Hypothalamus (tissue), 51 donors: Measurements from ENCODE around the gene WIPF2.

Source experiments
- DNase-seq, 51 donors: peaks; one replicate each; lab custom pipeline; 2025; lab: John Stamatoyannopoulos, UW

WIPF2 gene

DNA sequence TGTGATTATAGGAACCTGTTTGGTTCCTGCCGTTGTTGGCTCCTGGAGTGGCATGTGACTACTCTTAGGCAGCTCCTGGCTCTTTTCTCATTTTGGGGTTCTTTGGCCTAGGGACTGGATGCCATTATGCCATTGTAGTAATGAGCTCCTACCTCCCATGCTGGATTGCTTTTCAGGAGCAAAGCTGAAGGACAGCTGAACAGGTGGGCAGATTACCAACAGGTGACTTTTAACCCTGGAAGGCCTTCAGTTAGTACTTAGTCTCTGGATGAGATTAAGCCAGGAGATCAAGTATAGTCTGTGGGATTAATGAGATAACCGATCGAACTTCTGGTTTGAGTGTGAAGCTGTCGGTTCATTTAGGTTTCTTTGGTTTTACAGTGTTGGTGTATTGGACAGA is 25.2 kb downstream of the WIPF2 start:
- DNase-seq = no peak

DNA sequence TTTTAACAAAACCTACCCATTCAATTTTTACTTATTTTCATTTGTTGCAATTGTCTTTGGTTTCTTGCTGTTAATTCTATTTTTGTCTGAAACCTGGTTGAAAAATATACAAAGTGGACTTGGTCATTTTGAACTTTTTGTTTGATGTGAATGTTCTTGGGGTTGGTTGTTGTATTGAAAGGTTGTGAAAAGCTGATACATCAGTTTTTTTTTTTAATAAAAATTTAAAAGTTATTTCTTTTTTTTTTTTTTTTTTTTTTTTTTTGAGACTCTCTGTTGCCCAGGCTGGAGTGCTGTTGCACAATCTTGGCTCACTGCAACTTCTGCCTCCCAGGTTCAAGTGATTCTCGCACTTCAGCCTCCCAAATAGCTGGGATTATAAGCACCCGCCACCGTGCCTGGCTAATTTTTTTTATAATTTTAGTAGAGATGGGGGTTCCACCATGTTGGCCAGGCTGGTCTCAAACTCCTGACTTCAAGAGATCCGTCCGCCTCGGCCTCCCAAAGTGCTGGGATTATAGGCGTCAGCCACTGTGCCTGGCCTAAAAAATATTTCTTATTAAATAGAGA is 28.9 kb downstream of the WIPF2 start:
- no peak for DNase-seq

- no peak for DNase-seq
Observed at GRCh38 chr17:40248507-40248906, 29.4 kb downstream of the WIPF2 start.

GRCh38 chr17:40251576-40251975 is 32.5 kb downstream of the WIPF2 start:
- DNase-seq = no peak

- no peak for DNase-seq
Observed at GRCh38 chr17:40253565-40253964, 34.5 kb downstream of the WIPF2 start.

GRCh38 chr17:40259505-40259904 is 40.4 kb downstream of the WIPF2 start:
- no peak for DNase-seq

- DNase-seq = no peak
Observed at GRCh38 chr17:40260528-40260927, 41.4 kb downstream of the WIPF2 start.

DNA sequence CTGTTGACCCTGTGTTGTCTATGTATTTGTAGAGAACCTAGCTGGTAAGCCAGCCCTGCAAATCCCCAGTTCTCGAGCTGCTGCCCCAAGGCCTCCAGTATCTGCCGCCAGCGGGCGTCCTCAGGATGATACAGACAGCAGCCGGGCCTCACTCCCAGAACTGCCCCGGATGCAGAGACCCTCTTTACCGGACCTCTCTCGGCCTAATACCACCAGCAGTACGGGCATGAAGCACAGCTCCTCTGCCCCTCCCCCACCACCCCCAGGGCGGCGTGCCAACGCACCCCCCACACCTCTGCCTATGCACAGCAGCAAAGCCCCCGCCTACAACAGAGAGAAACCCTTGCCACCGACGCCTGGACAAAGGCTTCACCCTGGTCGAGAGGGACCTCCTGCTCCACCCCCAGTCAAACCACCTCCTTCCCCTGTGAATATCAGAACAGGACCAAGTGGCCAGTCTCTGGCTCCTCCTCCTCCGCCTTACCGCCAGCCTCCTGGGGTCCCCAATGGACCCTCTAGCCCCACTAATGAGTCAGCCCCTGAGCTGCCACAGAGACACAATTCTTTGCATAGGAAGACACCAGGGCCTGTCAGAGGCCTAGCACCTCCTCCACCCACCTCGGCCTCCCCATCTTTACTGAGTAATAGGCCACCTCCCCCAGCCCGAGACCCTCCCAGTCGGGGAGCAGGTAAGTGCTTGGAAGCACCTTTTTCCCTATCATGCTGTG is 45.5 kb downstream of the WIPF2 start:
- no peak for DNase-seq

GRCh38 chr17:40265337-40265736 is 46.2 kb downstream of the WIPF2 start:
- no peak for DNase-seq

DNA sequence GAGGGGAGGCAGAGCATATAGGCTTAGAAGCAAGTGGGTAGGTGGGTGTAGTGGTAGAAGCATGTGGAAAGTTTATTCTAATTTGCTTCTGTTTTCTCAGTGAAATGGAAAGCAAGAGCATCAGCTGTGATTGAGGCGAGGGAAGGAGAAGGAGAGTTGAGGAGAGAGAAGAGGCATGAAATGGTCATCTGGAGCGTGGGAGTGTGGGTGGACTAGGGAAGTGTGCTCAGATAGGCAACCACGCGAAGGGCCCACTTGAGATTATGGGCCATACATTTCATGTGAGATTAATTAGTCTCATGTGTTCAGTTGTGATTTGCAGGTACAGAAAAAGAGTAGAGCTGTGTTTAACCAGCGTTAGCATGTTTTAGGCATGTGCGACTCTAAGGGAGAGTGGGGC is 47.8 kb downstream of the WIPF2 start:
- no peak for DNase-seq

GRCh38 chr17:40268141-40268712 is 49.1 kb downstream of the WIPF2 start:
- no peak for DNase-seq

DNA sequence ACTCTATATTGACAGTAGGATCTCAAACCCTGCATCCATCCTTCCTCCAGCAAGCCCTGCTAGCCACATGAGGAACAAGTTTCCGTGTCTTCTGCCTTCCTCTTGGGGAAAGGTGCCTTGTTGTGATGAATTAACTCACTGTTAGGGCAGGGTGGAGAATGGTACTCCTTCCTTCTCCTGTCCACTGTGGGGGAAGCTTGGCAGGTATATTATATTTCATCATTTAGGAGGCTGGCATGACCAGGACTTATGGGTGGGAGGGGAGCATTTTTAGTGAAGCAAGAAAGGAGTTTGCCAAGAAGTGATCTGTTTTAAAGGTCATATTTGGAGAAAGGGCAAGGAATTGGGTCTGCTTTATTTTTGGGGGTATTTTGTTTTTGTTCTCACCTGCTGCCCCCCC is 59.3 kb downstream of the WIPF2 start:
- DNase-seq = no peak

- DNase-seq = no peak
Observed at GRCh38 chr17:40279402-40279801, 60.3 kb downstream of the WIPF2 start.

DNA sequence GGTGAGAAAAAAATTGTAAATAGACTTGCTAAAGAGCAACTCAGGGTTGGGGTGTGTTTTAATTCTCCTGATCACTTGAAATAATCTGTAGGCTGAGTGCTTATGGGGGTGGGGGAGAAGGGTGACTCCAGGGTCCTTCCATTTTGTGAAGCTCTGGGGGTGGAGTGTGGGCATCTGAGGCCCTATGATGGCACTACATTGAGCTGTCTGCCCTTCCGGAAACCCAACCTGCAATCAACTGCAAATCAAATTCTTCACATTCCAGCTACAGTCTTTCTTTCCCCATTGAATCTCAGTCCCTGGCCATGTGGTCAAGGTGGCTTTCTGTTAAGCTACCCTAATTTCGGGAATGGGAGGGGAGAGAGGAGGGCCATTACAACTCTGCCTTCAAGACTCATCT is 62.6 kb downstream of the WIPF2 start:
- DNase-seq = no peak

DNA sequence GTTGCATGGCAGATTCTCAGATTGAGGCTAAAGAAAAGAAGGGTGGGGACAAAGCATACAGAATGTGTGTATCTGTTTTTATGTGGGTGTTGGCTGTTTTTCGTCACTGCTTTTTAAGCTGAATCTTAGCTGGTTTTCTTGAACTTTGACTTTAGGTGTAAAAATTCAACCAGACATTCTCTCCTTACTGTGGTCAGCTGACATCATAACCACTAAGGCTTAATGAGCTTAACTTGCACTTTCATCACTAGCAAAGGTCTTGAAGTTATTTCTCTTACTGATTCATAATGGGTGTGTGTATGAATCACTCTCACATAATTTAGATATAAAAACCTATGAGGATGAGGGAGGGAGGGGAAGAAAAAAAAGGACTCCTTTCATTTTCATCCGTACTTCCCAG is 64.6 kb downstream of the WIPF2 start:
- no peak for DNase-seq

DNA sequence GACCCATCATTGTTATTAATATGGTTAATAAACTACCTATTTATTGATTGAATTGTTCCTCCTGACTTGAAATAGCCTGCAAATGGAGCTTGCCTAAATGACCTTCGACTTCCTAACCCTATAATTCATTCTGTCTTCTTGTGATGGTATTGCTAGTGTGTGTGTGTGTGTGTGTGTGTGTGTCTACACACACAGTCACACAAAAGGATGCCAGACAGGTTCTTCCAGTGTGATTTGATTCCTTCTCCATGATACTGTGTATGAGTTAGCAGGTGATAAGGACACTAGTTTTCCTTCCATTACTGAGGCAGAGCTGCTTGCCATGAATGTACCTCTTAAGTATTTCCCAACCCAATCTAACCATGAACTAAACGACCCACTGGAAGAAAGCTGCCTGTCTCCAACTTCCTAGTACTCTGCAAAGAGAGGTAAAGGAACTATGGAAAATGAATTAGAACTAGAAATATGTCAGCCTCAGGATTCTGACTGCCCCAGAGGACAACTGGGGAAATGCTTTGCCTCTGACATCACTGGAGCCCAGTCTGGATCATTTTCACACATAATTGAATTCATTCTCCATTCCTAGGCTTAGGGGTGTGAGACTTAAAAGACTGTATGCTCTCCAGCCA is 65.1 kb downstream of the WIPF2 start:
- DNase-seq = no peak

GRCh38 chr17:40286473-40286872 is 67.4 kb downstream of the WIPF2 start:
- no peak for DNase-seq

DNA sequence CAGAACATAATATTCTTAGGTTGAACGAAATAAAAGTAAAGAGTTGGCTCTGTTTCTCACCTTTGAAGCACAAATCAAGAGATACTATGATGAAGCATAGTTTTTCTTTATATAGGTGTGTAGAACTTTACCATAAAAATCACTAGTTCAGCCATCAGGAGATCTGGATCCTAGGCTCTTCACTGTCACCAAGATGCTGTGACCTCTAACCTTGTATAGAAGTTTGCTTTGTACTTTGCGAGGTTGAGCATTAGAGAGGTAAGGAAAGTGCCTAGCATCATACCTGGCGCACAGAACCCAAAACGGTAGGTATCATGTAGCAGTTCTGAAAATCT is 68.0 kb downstream of the WIPF2 start:
- no peak for DNase-seq

- peak; percentile 89 to 100 (median 98) for DNase-seq
Observed at GRCh38 chr17:40287494-40288369, 68.6 kb downstream of the WIPF2 start, which contains the start of gene CDC6. TSS of gene CDC6 (plus strand) at chr17:40287879. CDS start at chr17:40289421, 1,542 bp downstream.

DNA sequence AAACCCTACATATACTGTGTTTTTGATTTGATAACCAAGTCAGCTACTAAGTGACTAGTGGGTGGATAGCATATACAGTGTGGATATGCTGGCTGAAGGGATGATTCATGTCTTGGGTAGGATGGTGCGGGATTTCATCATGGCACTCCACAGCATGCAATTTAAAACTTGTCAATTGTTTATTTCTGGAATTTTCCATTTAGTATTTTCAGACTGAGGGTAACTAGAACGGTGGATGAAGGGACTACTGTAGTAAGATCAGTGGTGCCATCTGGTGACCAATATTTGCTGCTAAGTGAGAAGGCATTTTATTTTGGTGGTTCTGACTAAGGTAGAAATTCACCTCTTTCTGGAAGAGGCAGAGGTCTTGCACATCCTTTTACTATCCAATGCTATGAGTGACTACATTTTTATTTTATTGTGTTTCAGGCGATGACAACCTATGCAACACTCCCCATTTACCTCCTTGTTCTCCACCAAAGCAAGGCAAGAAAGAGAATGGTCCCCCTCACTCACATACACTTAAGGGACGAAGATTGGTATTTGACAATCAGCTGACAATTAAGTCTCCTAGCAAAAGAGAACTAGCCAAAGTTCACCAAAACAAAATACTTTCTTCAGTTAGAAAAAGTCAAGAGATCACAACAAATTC is 71.7 kb downstream of the WIPF2 start:
- DNase-seq = peak in 9 of 51 donors; percentile 1 to 65 (median 27)
